ENCODE results near the gene ZNF787.

- TF ChIP-seq CTCF (conservative IDR thresholded peaks at IDR 0.05; ENCODE audit: low read length) (peak; percentile 95), EZH2phosphoT487 (IDR thresholded peaks at IDR 0.05; ENCODE audit: borderline replicate concordance) (no peak)
These were observed 54.7 kb downstream of the ZNF787 start for GRCh38 chr19:56066152-56067023.

All from Loucy (cell line).